ENCODE data around the gene BRD1.

Gene BRD1

DNA sequence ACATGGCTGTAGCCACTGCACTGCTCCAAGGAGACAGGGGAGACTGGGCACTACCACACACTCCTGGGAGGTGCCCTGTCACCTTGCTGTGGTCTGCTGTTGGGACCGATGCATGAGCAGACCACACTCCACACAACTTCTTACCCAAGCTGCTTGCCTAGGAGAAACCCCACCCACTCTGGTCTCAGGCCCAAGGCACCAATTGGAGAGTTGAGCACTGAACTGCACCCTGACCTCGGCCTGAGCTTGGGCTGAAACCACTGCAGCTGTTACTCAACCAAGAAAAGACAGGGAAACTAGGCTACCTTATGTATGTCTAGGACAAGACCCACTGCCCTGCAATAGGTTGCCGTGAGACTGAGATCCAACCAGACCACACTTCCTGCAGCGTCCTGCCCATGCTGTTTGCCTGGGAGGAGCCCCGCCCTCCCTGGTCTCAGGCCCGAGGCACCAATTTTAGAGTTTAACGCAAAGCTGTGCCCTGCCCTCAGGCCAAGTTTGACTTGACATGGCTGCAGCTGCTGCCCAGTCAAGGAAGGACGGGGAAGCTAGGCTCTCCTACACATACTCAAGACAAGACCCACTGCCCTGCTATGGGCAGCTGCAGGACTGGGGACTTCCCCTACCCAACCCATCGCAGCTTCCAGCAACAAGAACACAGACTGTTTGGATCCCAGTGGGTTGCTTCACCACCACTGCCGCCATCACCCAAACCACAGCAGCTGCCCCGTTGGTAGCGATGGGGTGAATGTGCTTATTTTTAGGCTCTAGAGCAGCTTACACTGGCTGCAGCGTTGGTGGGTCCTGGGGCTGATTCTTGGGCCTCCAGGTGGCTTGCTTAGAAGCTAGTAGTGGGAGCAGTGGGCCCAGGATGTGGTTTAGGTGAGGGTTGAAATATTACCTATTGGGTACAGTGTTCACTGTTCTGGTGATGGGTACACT, 66.8 kb downstream of the BRD1 start:
- peak; percentile 64 for DNase-seq (ENCODE audit: low spot score)
- in situ Hi-C loops (cut with MboI; ENCODE audit: low pct_unique_long_range_greater_than_20kb, low sequenced_read_pairs, unreplicated experiment), result loop anchor here (25.0 kb wide), 1 partner anchor 276 kb away; no protein-coding TSS in a partner anchor
- no peak for TF ChIP-seq CTCF (IDR thresholded peaks at IDR 0.05; ENCODE audit: extremely low read depth, insufficient read depth, missing control alignments)

- in situ Hi-C loops (cut with MboI; ENCODE audit: low pct_unique_long_range_greater_than_20kb, low sequenced_read_pairs, unreplicated experiment), result loop anchor here (25.0 kb wide), 1 partner anchor 277 kb away; no protein-coding TSS in a partner anchor
- DNase-seq (ENCODE audit: low spot score), result no peak
Measured at GRCh38 chr22:49760280-49760629, 67.4 kb downstream of the BRD1 start.

GRCh38 chr22:49756676-49757075, 71.0 kb downstream of the BRD1 start:
- no peak for TF ChIP-seq CTCF (IDR thresholded peaks at IDR 0.05; ENCODE audit: extremely low read depth, insufficient read depth, missing control alignments)
- DNase-seq (ENCODE audit: low spot score), result no peak
- in situ Hi-C loops (cut with MboI; ENCODE audit: low pct_unique_long_range_greater_than_20kb, low sequenced_read_pairs, unreplicated experiment), result loop anchor here (25.0 kb wide), 1 partner anchor 281 kb away; no protein-coding TSS in a partner anchor

More at GRCh38 chr22:49760280-49760629, 67.4 kb downstream of the BRD1 start:
- no peak for TF ChIP-seq CTCF (IDR thresholded peaks at IDR 0.05; ENCODE audit: extremely low read depth, insufficient read depth, missing control alignments)

DNA sequence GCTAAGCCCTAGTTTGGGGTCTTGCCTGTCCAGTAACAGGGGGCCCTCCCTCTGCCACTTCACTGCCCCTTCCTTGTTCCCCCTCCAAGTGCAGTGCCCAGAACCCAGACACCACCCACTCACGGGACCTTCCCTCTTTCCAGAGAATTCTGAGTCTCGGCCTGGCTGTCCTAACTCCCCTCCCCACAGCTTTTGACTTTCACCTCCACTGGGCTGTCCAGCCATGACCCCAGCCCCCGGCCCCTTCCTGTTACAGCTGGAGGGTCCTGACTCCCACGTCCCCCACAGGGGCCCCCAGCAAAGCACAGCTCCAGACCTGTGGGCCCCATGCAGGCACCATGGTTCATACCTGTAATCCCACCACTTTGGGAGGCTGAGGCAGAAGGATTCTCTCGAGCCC, 71.5 kb downstream of the BRD1 start:
- TF ChIP-seq CTCF (IDR thresholded peaks at IDR 0.05; ENCODE audit: extremely low read depth, insufficient read depth, missing control alignments), result no peak
- DNase-seq (ENCODE audit: low spot score), result no peak
- in situ Hi-C loops (cut with MboI; ENCODE audit: low pct_unique_long_range_greater_than_20kb, low sequenced_read_pairs, unreplicated experiment), result loop anchor here (25.0 kb wide), 1 partner anchor 281 kb away; no protein-coding TSS in a partner anchor

DNA sequence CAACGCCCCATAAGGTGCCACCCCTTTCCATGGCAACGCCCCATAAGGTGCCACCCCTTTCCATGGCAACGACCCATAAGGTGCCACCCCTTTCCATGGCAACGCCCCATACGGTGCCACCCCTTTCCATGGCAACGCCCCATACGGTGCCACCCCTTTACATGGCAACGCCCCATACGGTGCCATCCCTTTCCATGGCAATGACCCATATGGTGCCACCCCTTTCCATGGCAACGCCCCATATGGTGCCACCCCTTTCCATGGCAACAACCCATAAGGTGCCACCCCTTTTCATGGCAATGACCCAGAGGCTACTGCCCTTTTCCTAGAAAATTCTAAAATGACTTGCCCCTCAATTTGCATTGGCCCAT, 72.1 kb downstream of the BRD1 start:
- no peak for TF ChIP-seq CTCF (IDR thresholded peaks at IDR 0.05; ENCODE audit: extremely low read depth, insufficient read depth, missing control alignments)
- no peak for DNase-seq (ENCODE audit: low spot score)
- in situ Hi-C loops (cut with MboI; ENCODE audit: low pct_unique_long_range_greater_than_20kb, low sequenced_read_pairs, unreplicated experiment), result loop anchor here (25.0 kb wide), 1 partner anchor 282 kb away; no protein-coding TSS in a partner anchor

DNA sequence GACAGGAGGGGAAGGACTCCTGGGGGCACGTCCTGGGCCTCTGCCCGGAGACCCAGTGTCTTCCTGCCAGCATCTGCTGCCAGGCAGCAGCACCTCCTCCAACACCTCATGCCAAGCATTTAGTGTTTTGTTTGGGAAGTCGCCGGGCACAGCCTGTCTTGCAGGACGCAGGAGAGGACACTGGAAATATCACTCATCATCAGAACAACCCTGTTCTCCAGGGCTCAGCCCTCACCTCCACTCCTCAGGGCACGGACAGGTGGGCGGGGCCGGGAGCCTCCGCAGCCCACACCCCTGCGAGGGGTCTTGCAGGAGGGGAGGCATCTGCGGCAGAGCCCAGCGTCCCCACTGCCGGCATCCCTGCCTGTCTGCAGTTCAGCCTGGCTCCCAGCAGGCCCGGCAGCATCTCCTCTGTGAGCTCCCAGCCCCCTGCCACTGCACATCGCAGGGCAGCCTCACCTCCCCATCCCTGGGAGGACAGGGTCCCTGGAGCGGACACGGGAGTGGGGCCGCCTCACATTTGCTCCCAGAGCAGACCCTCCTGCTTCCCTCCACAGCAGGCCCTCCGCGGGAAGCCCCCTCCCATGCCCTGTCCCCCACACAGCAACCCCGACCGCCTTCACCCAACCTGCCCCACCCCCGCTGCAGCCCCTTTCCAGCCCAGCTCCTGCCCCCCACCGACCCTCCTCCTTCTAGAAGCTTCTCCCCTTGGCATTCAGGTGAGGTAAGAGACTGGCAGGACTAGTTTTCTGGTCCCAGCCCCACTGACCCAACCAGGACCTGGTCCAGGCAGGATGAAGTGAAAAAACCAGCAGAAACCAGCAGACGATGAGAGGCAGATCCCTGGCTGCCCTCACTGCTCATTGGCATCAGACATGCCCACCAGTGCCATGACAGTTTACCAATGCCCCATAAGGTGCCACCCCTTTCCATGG, 72.7 kb downstream of the BRD1 start:
- DNase-seq (ENCODE audit: low spot score), result no peak
- in situ Hi-C loops (cut with MboI; ENCODE audit: low pct_unique_long_range_greater_than_20kb, low sequenced_read_pairs, unreplicated experiment), result loop anchor here (25.0 kb wide), 1 partner anchor 282 kb away; no protein-coding TSS in a partner anchor
- no peak for TF ChIP-seq CTCF (IDR thresholded peaks at IDR 0.05; ENCODE audit: extremely low read depth, insufficient read depth, missing control alignments)
